GM12873 (cell line): ENCODE measurements around the gene FOXS1.

Source experiments
- TF ChIP-seq, protein P1 (sequence below): IDR thresholded peaks from 2 replicates; pipeline ENCODE4 v1.5.1; 2012; ENCODE audit warnings: low read depth, mild to moderate bottlenecking, moderate library complexity, low read length, control low read depth; ENCODE audit not compliant: insufficient read depth; ENCODE audit errors: missing control alignments

FOXS1 gene

DNA sequence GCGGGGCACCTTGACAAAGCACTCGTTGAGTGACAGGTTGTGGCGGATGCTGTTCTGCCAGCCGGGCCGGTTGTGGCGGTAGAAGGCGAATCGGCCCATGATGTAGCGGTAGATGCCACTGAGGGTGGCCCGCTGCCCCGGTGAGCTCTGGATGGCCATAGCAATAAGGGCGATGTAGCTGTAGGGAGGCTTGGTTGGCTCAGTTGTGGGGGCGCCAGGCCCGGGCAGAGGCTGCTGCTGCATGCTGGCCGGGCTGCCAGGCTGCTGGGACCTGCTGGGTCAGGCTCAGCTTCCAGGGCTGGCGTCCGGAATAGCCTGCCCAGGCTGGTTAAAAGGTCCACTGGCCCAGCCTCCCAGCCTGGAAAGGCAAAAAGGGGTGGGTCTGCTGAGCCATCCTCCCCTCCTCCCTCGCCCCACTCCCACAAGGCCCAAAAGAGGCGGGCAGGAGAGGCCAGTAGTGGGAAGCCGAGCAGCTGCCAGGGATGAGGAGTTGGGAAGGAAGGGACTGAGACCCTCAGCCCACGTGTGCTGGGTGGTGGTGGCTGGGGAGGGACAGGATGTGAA, at the start of gene FOXS1:
Gene FOXS1 (minus strand): TSS at position 305 of the 564 bp plus-strand sequence. CDS start 62 bp downstream, at position 243.
- TF ChIP-seq, protein P1, sequence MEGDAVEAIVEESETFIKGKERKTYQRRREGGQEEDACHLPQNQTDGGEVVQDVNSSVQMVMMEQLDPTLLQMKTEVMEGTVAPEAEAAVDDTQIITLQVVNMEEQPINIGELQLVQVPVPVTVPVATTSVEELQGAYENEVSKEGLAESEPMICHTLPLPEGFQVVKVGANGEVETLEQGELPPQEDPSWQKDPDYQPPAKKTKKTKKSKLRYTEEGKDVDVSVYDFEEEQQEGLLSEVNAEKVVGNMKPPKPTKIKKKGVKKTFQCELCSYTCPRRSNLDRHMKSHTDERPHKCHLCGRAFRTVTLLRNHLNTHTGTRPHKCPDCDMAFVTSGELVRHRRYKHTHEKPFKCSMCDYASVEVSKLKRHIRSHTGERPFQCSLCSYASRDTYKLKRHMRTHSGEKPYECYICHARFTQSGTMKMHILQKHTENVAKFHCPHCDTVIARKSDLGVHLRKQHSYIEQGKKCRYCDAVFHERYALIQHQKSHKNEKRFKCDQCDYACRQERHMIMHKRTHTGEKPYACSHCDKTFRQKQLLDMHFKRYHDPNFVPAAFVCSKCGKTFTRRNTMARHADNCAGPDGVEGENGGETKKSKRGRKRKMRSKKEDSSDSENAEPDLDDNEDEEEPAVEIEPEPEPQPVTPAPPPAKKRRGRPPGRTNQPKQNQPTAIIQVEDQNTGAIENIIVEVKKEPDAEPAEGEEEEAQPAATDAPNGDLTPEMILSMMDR: no peak

GRCh38 chr20:31890646-31891045, 45.2 kb upstream of the FOXS1 start:
- TF ChIP-seq, protein P1: no peak

- TF ChIP-seq, protein P1: no peak
Measured at GRCh38 chr20:31883829-31884228, 38.4 kb upstream of the FOXS1 start.

- TF ChIP-seq, protein P1: no peak
Measured at GRCh38 chr20:31881945-31882344, 36.5 kb upstream of the FOXS1 start.

- TF ChIP-seq, protein P1: no peak
Measured at GRCh38 chr20:31879143-31879987, 34.0 kb upstream of the FOXS1 start.

DNA sequence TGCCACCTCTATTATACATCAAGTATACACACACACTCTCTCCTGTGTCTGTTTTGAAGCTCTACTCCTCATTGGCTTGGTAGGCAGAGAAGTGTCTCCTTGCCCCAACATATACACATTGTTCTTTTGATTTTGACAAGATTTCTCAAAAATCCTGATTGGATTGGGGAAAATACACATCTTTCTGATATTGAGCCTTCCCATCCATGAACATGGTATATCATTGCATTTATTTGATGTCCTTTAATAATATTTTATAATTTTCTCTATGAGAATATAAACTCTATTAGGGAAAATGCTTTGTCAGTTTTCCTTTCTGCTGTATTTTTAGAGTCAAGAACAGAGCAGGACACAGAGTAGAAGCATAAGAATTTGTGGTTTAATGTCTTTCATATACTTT, 32.3 kb upstream of the FOXS1 start:
- TF ChIP-seq, protein P1: no peak

GRCh38 chr20:31875671-31876070, 30.3 kb upstream of the FOXS1 start:
- TF ChIP-seq, protein P1: no peak
